ENCODE data around the gene ATG13.

Gene ATG13

GRCh38 chr11:46719048-46719542 lies 101.7 kb downstream of the ATG13 start, which contains the start of gene F2:
TSS of gene F2 (plus strand) at chr11:46719213. CDS start at chr11:46719236, 23 bp downstream.
- Histone ChIP-seq H4K20me1 (ENCODE audit: insufficient read depth, low read length) (no peaks in the 10 kb centered on the region), H3K79me2 (ENCODE audit: low read length) (no peaks in the 10 kb centered on the region), H3K36me3 (replicated peaks; ENCODE audit: insufficient read depth, low read length) (no peaks in the 10 kb centered on the region), H3K4me1 (ENCODE audit: low read length) (no peaks in the 10 kb centered on the region), H3K27me3 (replicated peaks; ENCODE audit: insufficient read depth, low read length) (no peaks in the 10 kb centered on the region), H2AFZ (ENCODE audit: low read length) (0 out of 2 replicates have a peak within 1 kb of the TSS, but pooled peaks have one; percentile 29), H3F3A (ENCODE audit: insufficient read depth, low read length) (no peaks in the 10 kb centered on the region), H3K27ac (ENCODE audit: low read length) (no peak within 1 kb of the TSS), H3K4me3 (ENCODE audit: low read length) (no peak within 1 kb of the TSS), H3K4me2 (ENCODE audit: low read depth, low read length) (no peak within 1 kb of the TSS), H3K9me2 (replicated peaks; ENCODE audit: insufficient read depth, low read length) (no peaks in the 10 kb centered on the region), H3K9me3 (replicated peaks; ENCODE audit: insufficient read depth, low read length) (no peaks in the 10 kb centered on the region), H3K9ac (ENCODE audit: low read length) (no peak within 1 kb of the TSS)
- TF ChIP-seq CTCF (IDR thresholded peaks at IDR 0.05; ENCODE audit: low read length) (no peak), EZH2phosphoT487 (IDR thresholded peaks at IDR 0.05; ENCODE audit: low read length) (no peak), EZH2 (optimal IDR thresholded peaks at IDR 0.05; ENCODE audit: low read depth, low read length) (no peak)
- DNase-seq = no peak

GRCh38 chr11:46719543-46720218 lies 102.3 kb downstream of the ATG13 start:
- Histone ChIP-seq H2AFZ (ENCODE audit: low read length) (no peak overlapping the region), H3K9me3 (replicated peaks; ENCODE audit: insufficient read depth, low read length) (no peaks in the 10 kb centered on the region), H3K4me1 (ENCODE audit: low read length) (no peaks in the 10 kb centered on the region), H3K4me2 (ENCODE audit: low read depth, low read length) (no peak overlapping the region), H3K4me3 (ENCODE audit: low read length) (no peak overlapping the region), H3K9me2 (replicated peaks; ENCODE audit: insufficient read depth, low read length) (no peaks in the 10 kb centered on the region), H3F3A (ENCODE audit: insufficient read depth, low read length) (no peaks in the 10 kb centered on the region), H3K9ac (ENCODE audit: low read length) (no peak overlapping the region), H3K79me2 (ENCODE audit: low read length) (no peaks in the 10 kb centered on the region), H4K20me1 (ENCODE audit: insufficient read depth, low read length) (no peaks in the 10 kb centered on the region), H3K27me3 (replicated peaks; ENCODE audit: insufficient read depth, low read length) (no peaks in the 10 kb centered on the region), H3K27ac (ENCODE audit: low read length) (no peak overlapping the region), H3K36me3 (replicated peaks; ENCODE audit: insufficient read depth, low read length) (no peaks in the 10 kb centered on the region)
- DNase-seq = no peak
- TF ChIP-seq EZH2 (optimal IDR thresholded peaks at IDR 0.05; ENCODE audit: low read depth, low read length) (no peak), CTCF (IDR thresholded peaks at IDR 0.05; ENCODE audit: low read length) (no peak), EZH2phosphoT487 (IDR thresholded peaks at IDR 0.05; ENCODE audit: low read length) (no peak)

GRCh38 chr11:46721286-46721685 lies 103.9 kb downstream of the ATG13 start:
- Histone ChIP-seq H3K27me3 (replicated peaks; ENCODE audit: insufficient read depth, low read length) (no peaks in the 10 kb centered on the region), H3K4me1 (ENCODE audit: low read length) (no peaks in the 10 kb centered on the region), H2AFZ (ENCODE audit: low read length) (no peak overlapping the region), H3K9me3 (replicated peaks; ENCODE audit: insufficient read depth, low read length) (no peaks in the 10 kb centered on the region), H3K27ac (ENCODE audit: low read length) (no peak overlapping the region), H3F3A (ENCODE audit: insufficient read depth, low read length) (no peaks in the 10 kb centered on the region), H3K36me3 (replicated peaks; ENCODE audit: insufficient read depth, low read length) (no peaks in the 10 kb centered on the region), H3K9me2 (replicated peaks; ENCODE audit: insufficient read depth, low read length) (no peaks in the 10 kb centered on the region), H3K4me2 (ENCODE audit: low read depth, low read length) (no peak overlapping the region), H4K20me1 (ENCODE audit: insufficient read depth, low read length) (no peaks in the 10 kb centered on the region), H3K9ac (ENCODE audit: low read length) (no peak overlapping the region), H3K79me2 (ENCODE audit: low read length) (no peaks in the 10 kb centered on the region), H3K4me3 (ENCODE audit: low read length) (no peak overlapping the region)
- TF ChIP-seq CTCF (IDR thresholded peaks at IDR 0.05; ENCODE audit: low read length) (no peak), EZH2phosphoT487 (IDR thresholded peaks at IDR 0.05; ENCODE audit: low read length) (no peak), EZH2 (optimal IDR thresholded peaks at IDR 0.05; ENCODE audit: low read depth, low read length) (no peak)
- no peak for DNase-seq

All from MM.1S (cell line).